Neural cell (in vitro differentiated cells): ENCODE measurements around the gene APOD.

Experiments used
- CTCF ChIP-seq: fragments of 450-650 bp; IDR thresholded peaks from 2 replicates; pipeline ENCODE4 v1.5.1; 2014; ENCODE audit warnings: antibody characterized with exemption, mild to moderate bottlenecking, moderate library complexity; ENCODE audit not compliant: poor library complexity, severe bottlenecking
- EP300 ChIP-seq: fragments of 450-650 bp; conservative IDR thresholded peaks from 2 replicates; pipeline ENCODE4 v1.6.1; 2014; ENCODE audit warnings: antibody characterized with exemption, mild to moderate bottlenecking, moderate library complexity; ENCODE audit not compliant: poor library complexity, severe bottlenecking
- EZH2 ChIP-seq: fragments of 200-600, 300-800 bp; shearing (Covaris generic), sonication (generic); IDR thresholded peaks from 2 replicates; pipeline ENCODE4 v1.6.1; 2014; ENCODE audit warnings: antibody characterized with exemption, low read length, borderline replicate concordance, mild to moderate bottlenecking; ENCODE audit not compliant: insufficient read depth, poor library complexity, severe bottlenecking
- MXI1 ChIP-seq: fragments of 450-650 bp; conservative IDR thresholded peaks from 2 replicates; pipeline ENCODE4 v1.6.1; 2014; ENCODE audit warnings: antibody characterized with exemption, mild to moderate bottlenecking; ENCODE audit not compliant: poor library complexity, severe bottlenecking
- POLR2AphosphoS5 ChIP-seq: IDR thresholded peaks from 2 replicates; pipeline ENCODE4 v1.6.1; 2012
- RAD21 ChIP-seq: fragments of 450-650 bp; conservative IDR thresholded peaks from 2 replicates; pipeline ENCODE4 v1.6.1; 2014; ENCODE audit warnings: antibody characterized with exemption, mild to moderate bottlenecking, moderate library complexity
- REST ChIP-seq: IDR thresholded peaks from 2 replicates; pipeline ENCODE4 v1.6.1; 2012; ENCODE audit warnings: borderline replicate concordance
- TAF1 ChIP-seq: IDR thresholded peaks from 2 replicates; pipeline ENCODE4 v1.6.1; 2012; ENCODE audit warnings: low read depth

- TF ChIP-seq CTCF, result no peak
- TF ChIP-seq EZH2, result no peak
- TF ChIP-seq MXI1, result no peak
- no peak for TF ChIP-seq POLR2AphosphoS5
- TF ChIP-seq TAF1, result no peak
- no peak for TF ChIP-seq REST
- no peak for TF ChIP-seq EP300
- no peak for TF ChIP-seq RAD21
Observed at GRCh38 chr3:195597848-195598247, 14.1 kb upstream of the APOD start.
